ENCODE measurements around the gene CTSV. TPM values are rescaled to one million over a fixed set of nuclear protein-coding genes. Genes with fewer than 3 reads are reported as not detected.
A peak's percentile ranks its signal among the peaks of the same experiment; 100 is the strongest.

CTSV gene
- total and polyA plus RNA-seq, 2 experiments from 2014 or later, result 102 to 107 TPM

GRCh38 chr9:97067490-97067889 lies 28.5 kb upstream of the CTSV start:
- DNase-seq (ENCODE audit: low spot score), result no peak
- Histone ChIP-seq H3K4me3 (no peak overlapping the region), H3K27ac (no peak overlapping the region), H3K79me2 (no peaks in the 10 kb centered on the region), H3K9me3 (ENCODE audit: low read depth) (no peaks in the 10 kb centered on the region), H2AFZ (no peak overlapping the region), H4K20me1 (ENCODE audit: insufficient read depth, poor library complexity, severe bottlenecking) (no peaks in the 10 kb centered on the region), H3K9me2 (replicated peaks; ENCODE audit: insufficient read depth) (no peaks in the 10 kb centered on the region), H3K27me3 (no peaks in the 10 kb centered on the region), H3K4me2 (no peak overlapping the region), H3K36me3 (replicated peaks; ENCODE audit: insufficient read depth, low read depth) (no peaks in the 10 kb centered on the region), H3K4me1 (ENCODE audit: insufficient read depth) (peaks cover 10% of the 10 kb centered on the region)
- 96% methylated on average over 19 of the region's 19 CpGs for WGBS (ENCODE audit: low lambda C conversion rate, missing lambda C conversion rate)
- TF ChIP-seq CTCF (IDR thresholded peaks at IDR 0.05; ENCODE audit: poor library complexity), result no peak
- no peak for TF ChIP-seq EZH2 (IDR thresholded peaks at IDR 0.05; ENCODE audit: borderline replicate concordance)
- TF ChIP-seq EZH2phosphoT487 (IDR thresholded peaks at IDR 0.05; ENCODE audit: low read depth, severe bottlenecking, unreplicated experiment), result no peak

- DNase-seq (ENCODE audit: low spot score), result peak; percentile 25
- 50% methylated on average over 2 of the region's 2 CpGs for WGBS (ENCODE audit: low lambda C conversion rate, missing lambda C conversion rate)
- Histone ChIP-seq H3K79me2 (no peaks in the 10 kb centered on the region), H3K36me3 (replicated peaks; ENCODE audit: insufficient read depth, low read depth) (no peaks in the 10 kb centered on the region), H3K4me2 (no peak overlapping the region), H4K20me1 (ENCODE audit: insufficient read depth, poor library complexity, severe bottlenecking) (no peaks in the 10 kb centered on the region), H3K27ac (peak overlapping the region; percentile 76), H3K4me1 (ENCODE audit: insufficient read depth) (no peaks in the 10 kb centered on the region), H3K9me3 (ENCODE audit: low read depth) (no peaks in the 10 kb centered on the region), H3K9me2 (replicated peaks; ENCODE audit: insufficient read depth) (no peaks in the 10 kb centered on the region), H2AFZ (no peak overlapping the region), H3K4me3 (no peak overlapping the region), H3K27me3 (no peaks in the 10 kb centered on the region)
- TF ChIP-seq CTCF (IDR thresholded peaks at IDR 0.05; ENCODE audit: poor library complexity) (no peak), EZH2 (IDR thresholded peaks at IDR 0.05; ENCODE audit: borderline replicate concordance) (no peak), EZH2phosphoT487 (IDR thresholded peaks at IDR 0.05; ENCODE audit: low read depth, severe bottlenecking, unreplicated experiment) (no peak)
These were observed 25.2 kb upstream of the CTSV start for GRCh38 chr9:97064176-97064575.

- no peaks in the 10 kb centered on the region for H3K4me1 ChIP-seq (ENCODE audit: insufficient read depth)
- WGBS (ENCODE audit: low lambda C conversion rate, missing lambda C conversion rate), result 100% methylated on average over 3 of the region's 3 CpGs
These were observed 21.9 kb upstream of the CTSV start for GRCh38 chr9:97060796-97061195.

More at GRCh38 chr9:97060796-97061195, 21.9 kb upstream of the CTSV start:
- TF ChIP-seq EZH2phosphoT487 (IDR thresholded peaks at IDR 0.05; ENCODE audit: low read depth, severe bottlenecking, unreplicated experiment) (no peak), EZH2 (IDR thresholded peaks at IDR 0.05; ENCODE audit: borderline replicate concordance) (no peak), CTCF (IDR thresholded peaks at IDR 0.05; ENCODE audit: poor library complexity) (no peak)
- Histone ChIP-seq H3K27ac (no peak overlapping the region), H3K4me2 (no peak overlapping the region), H3K27me3 (no peaks in the 10 kb centered on the region), H3K79me2 (no peaks in the 10 kb centered on the region), H3K9me2 (replicated peaks; ENCODE audit: insufficient read depth) (no peaks in the 10 kb centered on the region), H2AFZ (no peak overlapping the region), H3K36me3 (replicated peaks; ENCODE audit: insufficient read depth, low read depth) (no peaks in the 10 kb centered on the region), H3K9me3 (ENCODE audit: low read depth) (no peaks in the 10 kb centered on the region), H4K20me1 (ENCODE audit: insufficient read depth, poor library complexity, severe bottlenecking) (no peaks in the 10 kb centered on the region), H3K4me3 (no peak overlapping the region)
- no peak for DNase-seq (ENCODE audit: low spot score)

Measured in hepatocyte (in vitro differentiated cells).